Medulla oblongata (tissue), 1 donor: ENCODE results near the gene ACOXL.

Source experiments
- DNase-seq: peaks from one replicate; pipeline ENCODE4 v3.0.0-alpha.2; 2015; ENCODE audit errors: extremely low spot score

Gene ACOXL

DNA sequence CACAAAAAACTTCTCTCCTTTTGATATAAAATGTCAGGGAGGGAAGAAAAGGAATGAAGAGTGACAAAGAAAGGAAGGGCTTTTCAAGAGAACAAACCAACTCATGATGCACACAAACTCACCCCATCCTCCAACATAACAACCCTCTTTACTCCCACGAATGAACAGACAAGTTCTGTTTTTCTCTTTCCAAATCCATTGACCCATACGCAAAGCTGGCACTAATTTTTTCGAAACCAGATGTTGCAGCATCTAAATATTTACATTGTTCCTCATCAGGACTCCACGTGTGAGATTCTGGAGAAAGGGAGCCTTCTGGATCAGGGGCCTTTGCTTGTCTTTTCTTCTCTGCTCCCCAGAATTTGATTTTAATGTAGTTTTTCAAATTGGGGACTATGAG, 245.0 kb downstream of the ACOXL start:
- DNase-seq = no peak

DNA sequence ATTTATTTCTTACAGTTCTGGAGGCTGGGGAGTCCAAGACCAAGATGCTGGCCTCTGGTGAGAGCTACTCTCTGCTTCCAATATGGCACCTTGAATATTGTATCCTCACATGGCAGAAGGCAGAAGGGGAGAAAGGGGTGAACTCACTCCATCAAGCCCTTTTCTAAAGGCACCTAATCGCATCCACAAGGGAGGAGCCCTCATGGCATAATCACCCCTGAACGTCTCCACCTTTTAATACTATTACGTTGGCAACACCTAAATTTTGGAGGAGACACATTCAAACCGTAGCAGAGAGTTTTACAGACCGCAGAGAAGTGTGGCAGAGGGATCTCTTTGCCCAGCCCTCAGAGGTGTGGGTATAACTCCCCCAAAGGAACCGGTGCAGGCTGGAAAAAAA, 245.8 kb downstream of the ACOXL start:
- no peak for DNase-seq

DNA sequence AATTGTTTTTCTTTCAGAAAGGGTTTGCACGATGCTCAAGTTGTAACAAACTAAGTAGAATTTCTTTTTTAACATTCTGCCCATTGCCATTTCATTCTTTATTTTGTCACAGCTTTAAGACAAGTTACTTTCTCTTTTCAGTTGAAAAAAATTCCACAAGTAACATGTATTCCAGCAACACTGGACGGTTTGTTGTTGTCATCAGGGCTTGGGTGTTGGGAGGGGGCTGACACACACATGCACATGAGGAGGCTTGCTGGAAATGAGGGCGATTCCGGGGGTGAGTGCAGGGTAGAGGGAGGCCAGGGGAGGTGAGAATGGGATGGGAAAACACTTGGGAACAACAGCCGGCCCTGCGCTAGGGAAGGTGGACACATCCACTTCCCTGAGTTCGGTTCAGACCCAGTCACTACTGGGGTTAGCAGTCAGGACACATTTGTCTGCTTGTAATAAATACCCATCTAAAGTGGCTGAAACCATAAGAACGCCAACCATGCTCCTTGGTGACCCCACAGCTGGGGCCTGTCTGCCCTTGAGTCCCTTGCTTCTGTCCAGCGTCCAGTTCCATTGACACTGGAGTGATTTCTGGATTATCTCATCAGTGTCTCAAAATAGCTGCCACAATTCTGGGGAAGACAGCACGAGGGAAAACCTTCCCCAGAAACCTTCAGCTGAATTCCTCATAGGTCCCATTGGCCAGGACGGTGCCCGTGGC, 246.5 kb downstream of the ACOXL start:
- no peak for DNase-seq

DNA sequence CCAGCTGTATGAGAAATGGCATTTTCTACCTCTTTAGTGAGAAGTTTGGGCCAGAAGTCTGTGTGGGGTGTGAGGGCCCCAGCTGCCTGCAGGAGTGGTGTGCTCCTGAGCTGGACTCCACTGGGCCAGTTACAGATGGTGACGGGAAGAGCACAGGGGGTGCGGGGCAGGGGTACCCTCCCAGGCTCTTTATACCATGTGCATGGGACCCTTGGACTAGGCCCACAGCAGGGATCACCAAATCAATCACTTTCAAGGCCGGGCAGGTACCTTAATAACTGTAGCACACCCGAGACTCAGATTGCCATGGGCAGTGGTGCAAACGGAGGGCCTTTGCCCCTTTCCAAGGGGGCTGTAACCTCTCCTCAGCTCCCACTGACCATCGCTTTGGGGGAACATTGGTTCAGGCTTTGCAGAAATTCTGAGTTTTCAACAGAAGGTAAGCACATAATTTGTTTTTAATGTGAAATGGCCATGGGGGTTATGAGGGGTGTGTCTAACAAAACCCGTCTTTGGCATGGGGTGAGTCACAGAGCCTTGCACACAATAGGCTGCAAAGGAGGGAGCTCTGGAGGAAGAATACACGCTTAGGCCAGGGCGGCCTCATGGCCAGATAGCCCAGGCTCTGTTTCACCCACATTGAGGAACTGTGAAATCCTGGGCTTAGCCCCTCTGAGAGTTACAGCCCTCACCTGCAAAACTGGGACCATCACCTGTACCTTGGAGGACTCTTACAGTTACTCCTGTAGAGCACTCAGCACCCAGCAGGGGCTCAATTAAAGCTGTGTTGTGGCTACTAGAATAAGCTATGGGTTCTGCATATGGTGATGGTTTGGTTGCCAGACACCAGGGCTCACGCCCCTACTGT, 247.3 kb downstream of the ACOXL start:
- no peak for DNase-seq

DNA sequence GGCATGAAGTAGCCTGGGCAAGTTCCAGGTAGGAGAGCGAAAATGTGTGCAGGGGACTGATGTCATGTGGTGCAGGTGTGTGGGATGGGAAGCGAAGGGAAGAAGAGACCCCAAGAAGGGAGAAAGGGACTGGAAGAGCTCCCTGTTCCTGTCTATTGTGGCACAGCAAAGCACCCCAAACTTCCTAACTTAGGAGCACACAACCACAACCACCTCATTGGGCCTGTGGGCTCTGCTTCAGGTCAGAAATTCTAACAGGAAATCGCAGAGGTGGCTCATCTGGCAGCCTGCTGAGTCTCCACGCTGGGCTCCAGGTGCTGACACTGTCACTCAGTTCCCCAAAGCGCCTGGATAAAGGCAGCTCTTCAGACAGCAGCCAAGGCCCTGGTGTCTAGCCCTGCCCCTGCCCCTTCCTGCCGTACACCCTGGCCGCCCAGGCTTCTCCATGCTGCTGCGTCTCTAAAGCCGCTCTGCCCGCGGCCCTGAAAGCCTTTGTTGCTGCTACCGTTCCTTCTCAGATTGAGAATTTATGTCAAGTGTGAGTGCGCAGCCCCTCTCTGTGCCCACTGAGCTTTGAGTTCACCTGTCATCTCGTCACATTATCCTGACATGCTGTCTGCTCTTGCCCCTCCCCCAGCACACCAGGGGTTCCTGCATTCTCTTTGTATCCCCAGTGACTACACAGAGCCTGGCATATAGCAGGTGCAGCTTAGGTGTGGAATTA, 248.1 kb downstream of the ACOXL start:
- no peak for DNase-seq

DNA sequence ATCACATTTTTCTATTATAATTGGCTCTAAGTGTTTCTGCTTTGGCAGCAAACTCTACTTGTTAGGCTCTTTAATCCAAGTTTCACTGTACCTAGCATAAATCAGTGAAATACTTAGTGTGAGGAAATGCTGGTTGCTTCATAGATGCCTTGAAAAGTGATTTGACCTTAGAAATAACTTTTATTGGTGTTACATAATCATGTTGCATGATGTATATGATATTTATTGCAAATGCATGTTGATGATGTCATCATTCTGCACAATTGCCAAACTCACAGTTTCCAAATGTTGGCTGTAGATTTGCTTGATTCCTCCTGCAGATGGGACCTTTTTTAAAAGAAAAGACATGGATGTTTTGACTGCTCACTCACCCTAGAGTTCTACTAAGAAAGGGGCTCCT, 250.8 kb downstream of the ACOXL start:
- DNase-seq = no peak

DNA sequence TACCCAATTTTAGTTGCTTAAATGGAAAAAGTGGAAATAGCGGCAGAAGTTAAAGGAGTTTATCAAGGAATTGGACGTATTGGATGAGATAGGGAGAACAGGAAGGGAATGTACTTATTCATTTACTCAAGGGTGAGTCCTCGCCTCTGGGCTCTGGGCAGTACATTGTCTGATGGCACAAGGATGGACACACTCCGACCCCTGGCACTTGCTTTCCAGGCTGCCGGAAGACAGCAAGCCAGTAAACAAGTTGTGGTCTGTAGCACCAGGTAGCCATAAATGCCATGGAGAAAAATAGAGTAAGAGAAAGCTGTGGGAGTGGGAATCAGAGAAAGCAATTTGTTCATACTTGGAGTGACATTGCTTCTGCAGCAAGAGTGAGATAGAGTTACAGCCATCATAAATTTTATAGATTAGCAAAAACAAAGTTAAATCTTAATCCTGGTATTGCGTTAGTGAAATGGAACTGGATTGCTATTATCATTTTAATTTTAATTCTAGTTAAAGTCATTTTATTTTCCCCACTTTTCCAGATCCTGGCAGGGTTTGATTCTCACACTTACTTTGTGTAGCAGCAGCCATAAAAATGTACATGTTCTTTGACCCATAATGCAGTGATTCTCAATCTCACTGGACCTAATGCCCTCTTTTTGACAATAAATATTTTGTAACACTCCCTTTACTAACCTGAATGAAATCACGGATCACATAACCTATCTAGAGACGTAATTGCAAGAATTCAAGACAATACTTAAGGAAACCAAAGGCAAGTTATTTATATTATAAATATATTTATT, 252.5 kb downstream of the ACOXL start:
- no peak for DNase-seq

DNA sequence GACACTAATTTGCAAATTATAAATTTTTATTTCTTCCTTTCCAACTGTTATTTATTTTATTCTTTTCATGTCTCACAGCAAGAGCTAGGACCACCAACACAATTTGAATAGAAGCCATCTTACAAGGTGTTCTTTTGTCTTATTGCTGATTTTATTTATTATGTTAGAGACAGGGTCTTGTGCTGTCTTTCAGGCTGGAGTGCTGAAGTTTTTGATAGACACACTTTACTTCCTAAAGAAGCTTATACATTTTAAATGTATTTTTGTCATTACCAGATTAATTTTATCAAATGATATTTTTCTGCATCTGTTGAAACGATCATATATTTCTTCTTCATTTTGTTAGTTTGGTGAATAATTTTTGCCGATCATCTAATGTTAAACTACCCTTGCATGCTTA, 258.1 kb downstream of the ACOXL start:
- no peak for DNase-seq

DNA sequence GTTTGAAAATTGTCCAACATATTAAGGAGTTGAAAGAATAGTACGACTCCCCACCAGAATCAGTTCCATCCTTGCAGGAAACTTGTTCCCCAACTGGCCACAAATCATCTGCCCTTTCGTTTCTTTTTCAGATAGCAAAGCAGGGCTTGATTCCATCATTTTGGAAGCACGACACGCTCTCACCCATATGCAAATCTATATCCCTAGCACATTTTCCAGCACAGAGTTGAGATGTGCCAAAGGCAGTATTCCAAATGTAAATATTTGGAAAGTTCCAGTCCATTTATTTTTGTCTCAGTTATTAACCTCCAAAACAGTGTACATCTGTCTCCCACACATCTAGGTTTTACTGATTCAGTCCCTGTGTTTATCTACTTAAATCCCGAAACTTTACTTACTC, 259.5 kb downstream of the ACOXL start:
- no peak for DNase-seq

DNA sequence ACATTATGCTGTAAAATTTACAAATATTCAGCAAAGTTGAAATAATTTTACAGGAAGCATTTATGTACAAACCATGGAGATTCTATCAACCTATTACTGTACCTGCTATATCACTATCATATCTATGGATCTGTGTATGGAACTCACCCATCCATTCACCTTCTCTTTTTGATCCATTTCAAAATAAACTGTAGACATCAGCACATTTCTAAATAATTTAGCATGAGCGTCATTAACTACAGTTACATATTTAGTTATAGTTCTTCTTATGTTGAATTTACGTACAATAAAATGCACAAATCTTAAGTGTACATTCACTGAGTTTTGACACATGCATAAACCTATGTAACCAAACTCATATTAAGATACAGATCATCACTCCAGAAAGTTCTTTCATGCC, 260.5 kb downstream of the ACOXL start:
- no peak for DNase-seq

DNA sequence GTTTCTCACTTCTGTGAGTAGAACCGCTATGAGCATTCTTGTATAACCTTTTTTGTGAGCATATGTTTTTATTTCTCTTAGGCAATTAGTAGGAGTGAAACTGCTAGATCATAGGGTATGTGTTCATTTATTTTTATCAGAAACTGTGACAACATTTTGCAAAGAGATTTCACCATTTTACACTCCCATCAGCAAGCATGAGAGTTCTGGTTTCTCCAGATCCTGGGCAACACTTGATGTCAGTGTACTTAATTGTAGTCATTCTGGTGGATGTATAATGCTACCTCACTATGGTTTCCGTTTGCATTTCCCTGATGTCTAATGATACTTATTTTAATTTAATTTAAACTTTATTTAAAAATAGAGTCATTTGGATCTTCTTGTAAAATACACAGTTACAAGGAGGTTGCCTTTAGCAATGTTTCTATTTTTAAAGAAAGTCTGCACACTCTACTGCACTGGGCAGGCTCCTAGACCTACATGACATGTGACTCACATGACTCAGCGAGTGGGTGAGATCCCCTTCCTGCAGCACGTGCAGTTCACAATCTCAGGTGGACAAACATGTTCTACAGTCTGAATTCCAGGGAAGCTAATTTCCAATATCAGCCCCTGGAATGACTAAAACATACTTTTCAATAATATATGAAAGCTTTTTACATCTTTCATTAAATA, 261.3 kb downstream of the ACOXL start:
- DNase-seq = no peak

DNA sequence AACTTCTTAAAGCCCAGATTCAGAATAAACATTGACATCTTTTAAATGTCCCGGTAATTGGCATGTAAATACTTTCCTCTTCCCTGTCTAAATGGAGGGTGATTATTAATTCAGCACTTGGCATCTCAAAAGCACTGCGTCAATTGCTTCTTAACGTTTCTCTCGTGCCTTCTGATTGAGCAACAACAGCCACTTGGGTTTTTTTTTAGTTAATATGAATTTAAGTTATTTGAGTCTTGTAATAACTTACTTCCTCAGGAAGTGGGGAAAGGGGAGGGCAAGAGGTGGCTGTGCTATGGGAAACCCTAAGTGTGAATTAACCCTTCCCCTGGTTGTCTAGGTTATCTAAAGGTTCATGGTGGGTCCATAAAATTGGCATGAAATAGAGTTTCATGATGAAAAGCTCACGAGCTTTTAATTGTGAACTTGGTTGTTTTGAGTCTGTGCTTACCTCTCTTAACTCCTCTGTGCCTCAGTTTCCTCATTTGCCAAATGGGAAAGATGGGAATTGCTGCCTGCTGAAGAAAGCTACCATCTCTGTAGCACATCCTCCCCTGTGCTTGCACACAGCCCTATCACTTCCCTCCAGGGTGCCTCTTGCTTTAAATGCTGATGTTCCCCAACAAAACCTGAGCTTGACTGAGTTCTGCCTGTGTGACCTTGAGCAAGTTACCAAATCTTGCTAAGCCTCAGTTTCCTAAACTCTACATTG, 262.0 kb downstream of the ACOXL start:
- no peak for DNase-seq

DNA sequence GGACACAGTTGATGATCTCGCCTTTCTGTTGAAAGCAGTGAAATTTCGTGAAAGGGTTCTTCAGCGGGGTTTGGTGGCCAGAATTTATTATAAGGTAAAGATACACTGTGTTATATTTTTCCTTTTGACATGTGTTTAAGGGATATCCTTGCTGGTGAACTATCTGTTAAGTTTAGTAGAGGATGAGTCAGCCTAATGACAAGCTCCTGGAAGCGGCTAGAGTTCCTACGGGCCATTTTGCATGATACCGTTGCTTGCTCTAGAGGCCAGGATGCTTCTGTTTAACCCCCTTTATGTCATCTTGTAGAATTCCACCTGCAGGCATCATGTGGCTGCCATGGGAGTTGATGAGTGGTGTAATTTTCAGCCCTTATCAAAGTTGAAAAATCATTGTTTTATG, 263.5 kb downstream of the ACOXL start:
- no peak for DNase-seq

DNA sequence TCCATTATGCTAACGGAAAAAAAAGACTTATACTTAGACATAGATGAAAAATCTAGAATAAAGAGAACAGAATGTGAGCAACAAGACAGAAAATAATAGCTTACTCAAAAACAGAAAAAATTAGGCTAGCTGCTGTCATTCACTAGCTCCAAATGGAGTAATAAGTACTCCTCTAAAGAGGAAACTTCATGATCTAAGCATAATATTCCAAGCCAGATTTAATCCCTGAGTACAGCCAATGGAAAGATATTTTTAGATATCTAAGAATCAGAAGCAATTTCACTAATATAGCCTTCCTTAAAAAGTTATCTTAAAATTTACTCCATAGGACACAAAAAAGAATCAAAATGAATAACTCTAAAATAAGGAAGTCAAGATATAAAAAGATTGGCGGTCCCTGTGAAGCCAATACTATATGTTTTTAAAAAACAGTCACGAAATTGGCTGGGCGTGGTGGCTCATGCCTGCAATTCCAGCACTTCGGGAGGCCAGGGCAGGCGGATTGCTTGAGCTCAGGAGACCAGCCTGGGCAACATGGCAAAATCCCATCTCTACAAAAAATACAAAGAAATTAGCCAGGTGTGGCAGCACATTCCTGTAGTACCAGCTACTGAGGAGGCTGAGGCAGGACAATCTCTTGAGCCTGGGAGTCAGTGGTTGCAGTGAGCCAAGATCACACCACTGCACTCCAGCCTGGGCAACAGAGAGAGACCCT, 265.1 kb downstream of the ACOXL start:
- no peak for DNase-seq

DNA sequence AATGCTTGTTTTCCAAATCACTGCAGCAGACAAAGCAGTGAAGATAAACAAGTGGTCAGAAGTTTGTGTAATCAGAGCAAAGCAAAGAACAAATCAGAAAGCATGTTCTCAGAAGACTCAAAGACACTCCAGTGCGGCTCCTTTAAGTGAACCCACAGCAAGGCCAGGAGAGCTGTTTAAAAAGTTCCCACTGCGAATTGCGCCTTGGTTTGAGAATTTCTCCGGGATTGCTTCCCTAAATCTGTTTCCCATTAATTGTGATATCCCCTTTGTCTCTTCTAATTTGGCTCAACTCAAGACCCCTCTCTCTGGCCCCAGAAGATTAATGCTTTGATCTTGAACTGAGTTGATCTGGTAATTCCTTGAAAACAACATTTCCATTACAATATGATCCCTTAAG, 265.9 kb downstream of the ACOXL start:
- no peak for DNase-seq

DNA sequence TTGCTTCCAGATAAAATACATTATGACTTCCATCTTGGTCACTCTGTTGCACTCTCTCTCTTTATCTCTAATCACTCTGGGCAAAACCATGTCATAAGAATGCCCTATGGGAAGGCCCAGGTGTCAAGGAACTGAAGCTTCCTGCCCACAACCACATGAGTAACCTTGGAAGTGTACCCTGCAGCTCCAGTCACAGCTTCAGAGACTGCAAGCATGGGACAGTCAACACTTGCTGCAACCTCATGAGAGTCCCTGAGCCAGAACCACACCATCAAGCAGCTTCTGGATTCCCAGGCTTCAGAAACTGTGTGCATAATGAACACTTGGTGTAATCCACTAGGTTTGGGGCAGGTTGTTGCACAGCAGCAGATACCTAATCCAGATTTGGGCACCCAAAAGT, 267.3 kb downstream of the ACOXL start:
- no peak for DNase-seq

DNA sequence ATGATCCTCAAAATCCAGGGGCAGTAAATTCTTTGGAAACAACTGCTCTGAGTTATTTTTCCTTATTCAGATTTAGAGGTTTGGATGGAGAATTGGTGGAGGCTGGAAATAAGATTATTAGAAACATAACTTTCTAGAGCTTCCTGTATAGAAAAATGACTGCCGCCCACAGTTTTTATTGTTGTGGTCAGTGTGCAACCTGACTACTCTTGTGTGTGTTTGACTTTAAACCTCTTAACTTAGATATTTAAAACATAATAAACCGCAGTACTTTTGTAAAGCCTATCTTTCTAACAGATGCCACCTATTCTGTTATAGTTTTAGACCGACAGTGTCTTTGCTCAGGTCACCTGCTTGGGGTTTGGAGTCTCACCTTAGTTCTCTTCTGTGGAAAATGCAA, 272.9 kb downstream of the ACOXL start:
- no peak for DNase-seq

DNA sequence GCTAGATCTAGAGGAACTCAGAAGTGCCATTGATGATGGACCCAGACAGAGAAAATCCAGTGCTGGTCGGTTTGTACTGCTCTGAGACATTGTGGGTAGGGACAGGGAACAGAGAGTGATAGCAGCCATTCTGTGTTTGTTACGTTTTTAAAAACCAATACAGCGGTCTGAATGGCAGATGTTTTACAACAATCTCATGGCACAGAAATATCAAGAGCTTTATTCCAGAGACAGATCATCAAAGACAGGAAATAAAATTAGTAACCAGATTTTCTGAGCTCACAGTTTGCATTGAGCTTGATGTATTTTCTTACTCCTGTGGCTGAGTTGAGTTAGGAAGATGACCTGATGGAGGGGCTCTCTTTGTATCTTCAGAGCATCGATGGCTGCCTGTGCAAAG, 273.4 kb downstream of the ACOXL start:
- DNase-seq = no peak

DNA sequence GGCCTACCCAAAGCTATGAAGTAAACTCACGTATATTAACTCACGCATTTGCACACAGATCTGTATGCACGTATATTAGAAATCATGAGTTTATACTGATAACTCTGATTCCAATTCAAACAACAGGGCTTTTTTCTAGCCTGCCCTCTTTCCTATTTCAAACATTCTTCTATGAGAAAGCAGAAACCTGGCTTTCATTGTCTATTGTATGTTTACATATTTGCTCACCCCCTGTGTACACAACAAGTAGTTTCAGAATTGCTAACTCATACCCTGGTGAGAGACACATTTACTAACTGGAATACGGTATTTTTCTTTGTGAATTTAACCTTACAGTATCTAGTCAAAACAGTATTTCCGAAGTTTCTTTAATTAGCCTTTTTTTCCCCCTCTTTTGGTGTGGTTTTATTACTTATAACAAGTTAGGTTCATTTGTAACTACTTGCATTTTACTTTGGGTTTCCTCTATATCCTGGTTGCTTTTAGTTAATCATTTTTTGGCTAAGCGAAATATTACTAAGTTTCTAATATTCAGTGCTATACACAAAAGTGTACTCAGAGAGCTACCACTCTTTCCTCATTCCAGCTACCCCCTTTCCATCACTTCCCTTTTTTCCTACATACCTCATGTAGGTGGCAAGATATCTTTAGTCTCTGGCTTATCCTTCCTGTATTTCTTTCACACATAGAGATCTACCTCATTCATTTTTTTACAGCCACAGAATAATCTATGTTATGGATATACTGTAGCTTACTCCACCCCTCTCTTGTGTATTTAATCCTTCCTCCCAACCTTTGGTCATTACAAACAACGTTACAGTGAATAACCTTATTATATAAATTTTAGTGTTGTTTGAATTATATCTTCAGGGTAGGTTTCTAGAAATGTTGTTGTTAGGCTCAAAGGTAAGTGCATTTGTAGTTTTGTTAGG, 275.6 kb downstream of the ACOXL start:
- no peak for DNase-seq
